Measurements from ENCODE around the gene BBOX1.

DNA sequence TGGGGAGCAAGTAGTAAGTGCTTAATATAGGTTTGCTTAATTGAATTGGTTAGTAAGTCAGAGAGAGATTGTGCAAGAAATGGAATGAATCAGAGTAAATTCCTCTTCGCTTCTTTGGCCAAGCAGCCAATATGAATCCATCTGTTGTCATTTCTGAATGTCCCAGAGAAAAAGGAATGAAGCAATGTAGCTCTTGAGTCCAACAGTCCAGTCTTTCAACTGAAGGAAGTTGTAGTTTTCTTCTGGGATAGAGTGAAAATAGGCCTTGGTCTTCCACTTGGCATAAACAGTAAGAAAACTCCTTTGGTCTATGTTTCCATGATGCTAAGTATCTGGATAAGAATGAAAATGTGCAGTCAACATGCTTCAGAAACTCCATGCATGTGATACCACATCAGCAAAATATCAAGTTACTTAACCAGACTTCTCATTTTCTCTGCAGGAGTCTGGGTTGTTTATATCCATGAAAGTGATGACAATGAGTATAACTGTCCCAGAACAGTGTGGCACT lies 48.5 kb upstream of the BBOX1 start:
- TF ChIP-seq, protein P1, sequence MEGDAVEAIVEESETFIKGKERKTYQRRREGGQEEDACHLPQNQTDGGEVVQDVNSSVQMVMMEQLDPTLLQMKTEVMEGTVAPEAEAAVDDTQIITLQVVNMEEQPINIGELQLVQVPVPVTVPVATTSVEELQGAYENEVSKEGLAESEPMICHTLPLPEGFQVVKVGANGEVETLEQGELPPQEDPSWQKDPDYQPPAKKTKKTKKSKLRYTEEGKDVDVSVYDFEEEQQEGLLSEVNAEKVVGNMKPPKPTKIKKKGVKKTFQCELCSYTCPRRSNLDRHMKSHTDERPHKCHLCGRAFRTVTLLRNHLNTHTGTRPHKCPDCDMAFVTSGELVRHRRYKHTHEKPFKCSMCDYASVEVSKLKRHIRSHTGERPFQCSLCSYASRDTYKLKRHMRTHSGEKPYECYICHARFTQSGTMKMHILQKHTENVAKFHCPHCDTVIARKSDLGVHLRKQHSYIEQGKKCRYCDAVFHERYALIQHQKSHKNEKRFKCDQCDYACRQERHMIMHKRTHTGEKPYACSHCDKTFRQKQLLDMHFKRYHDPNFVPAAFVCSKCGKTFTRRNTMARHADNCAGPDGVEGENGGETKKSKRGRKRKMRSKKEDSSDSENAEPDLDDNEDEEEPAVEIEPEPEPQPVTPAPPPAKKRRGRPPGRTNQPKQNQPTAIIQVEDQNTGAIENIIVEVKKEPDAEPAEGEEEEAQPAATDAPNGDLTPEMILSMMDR (IDR thresholded peaks at IDR 0.05), result no peak
- TF ChIP-seq POLR2A (IDR thresholded peaks at IDR 0.05), result no peak

Data from thyroid gland (tissue), 4 donors.